ENCODE results near the gene AP5S1.

- TF ChIP-seq CTCF (conservative IDR thresholded peaks at IDR 0.05) (no peak), ZFX (IDR thresholded peaks at IDR 0.05) (no peak)
Measured at GRCh38 chr20:3839328-3839727, 19.0 kb downstream of the AP5S1 start.
